ENCODE results near the gene MESP1. TPM values are rescaled to one million over a fixed set of nuclear protein-coding genes. Genes with fewer than 3 reads are reported as not detected.

MESP1 gene
- polyA plus RNA-seq, 1 donor from 2014 or later, result 4.8 TPM

GRCh38 chr15:89775815-89776214 lies 24.8 kb upstream of the MESP1 start:
- H3K4me2 ChIP-seq (ENCODE audit: low read length), result no peak overlapping the region
- H3K9me3 ChIP-seq (ENCODE audit: low read length), result no peaks in the 10 kb centered on the region
- peak overlapping the region; percentile 32 for H2AFZ ChIP-seq (ENCODE audit: low read depth, low read length)
- peak overlapping the region; percentile 77 for H3K4me3 ChIP-seq (ENCODE audit: low read length)
- H3K36me3 ChIP-seq (ENCODE audit: insufficient read depth, low read length), result no peaks in the 10 kb centered on the region
- no peak overlapping the region for H3K27ac ChIP-seq (ENCODE audit: low read length)
- H3F3A ChIP-seq (ENCODE audit: insufficient read depth, low read length, poor library complexity, severe bottlenecking), result no peaks in the 10 kb centered on the region
- no peaks in the 10 kb centered on the region for H4K20me1 ChIP-seq (ENCODE audit: insufficient read depth)
- H3K9me2 ChIP-seq (ENCODE audit: insufficient read depth, low read length), result no peaks in the 10 kb centered on the region
- no peak overlapping the region for H3K9ac ChIP-seq (ENCODE audit: low read length)
- no peak for TF ChIP-seq SMC3 (conservative IDR thresholded peaks at IDR 0.05; ENCODE audit: poor library complexity)
- peaks cover 3% of the 10 kb centered on the region for H3K27me3 ChIP-seq (ENCODE audit: insufficient read depth, low read depth, low read length)
- no peaks in the 10 kb centered on the region for H3K79me2 ChIP-seq (replicated peaks; ENCODE audit: insufficient read depth, low read length)

- no peaks in the 10 kb centered on the region for H3K9me3 ChIP-seq (ENCODE audit: low read length)
- no peaks in the 10 kb centered on the region for H3K36me3 ChIP-seq (ENCODE audit: insufficient read depth, low read length)
- H2AFZ ChIP-seq (ENCODE audit: low read depth, low read length), result no peak overlapping the region
- H3F3A ChIP-seq (ENCODE audit: insufficient read depth, low read length, poor library complexity, severe bottlenecking), result no peaks in the 10 kb centered on the region
- TF ChIP-seq CTCF (IDR thresholded peaks at IDR 0.05; ENCODE audit: poor library complexity, severe bottlenecking) (no peak), EP300 (conservative IDR thresholded peaks at IDR 0.05; ENCODE audit: poor library complexity, severe bottlenecking) (no peak), REST (IDR thresholded peaks at IDR 0.05; ENCODE audit: borderline replicate concordance) (no peak), RAD21 (conservative IDR thresholded peaks at IDR 0.05) (no peak), POLR2AphosphoS5 (IDR thresholded peaks at IDR 0.05) (no peak), MXI1 (conservative IDR thresholded peaks at IDR 0.05; ENCODE audit: poor library complexity, severe bottlenecking) (no peak), TAF1 (IDR thresholded peaks at IDR 0.05; ENCODE audit: low read depth) (no peak), EZH2 (IDR thresholded peaks at IDR 0.05; ENCODE audit: borderline replicate concordance, insufficient read depth, low read length, poor library complexity, severe bottlenecking) (no peak), SMC3 (conservative IDR thresholded peaks at IDR 0.05; ENCODE audit: poor library complexity) (no peak)
- no peaks in the 10 kb centered on the region for H3K9me2 ChIP-seq (ENCODE audit: insufficient read depth, low read length)
- H3K9ac ChIP-seq (ENCODE audit: low read length), result no peak overlapping the region
- H3K4me2 ChIP-seq (ENCODE audit: low read length), result no peak overlapping the region
- H4K20me1 ChIP-seq (ENCODE audit: insufficient read depth), result no peaks in the 10 kb centered on the region
- no peak overlapping the region for H3K4me3 ChIP-seq (ENCODE audit: low read length)
- no peaks in the 10 kb centered on the region for H3K79me2 ChIP-seq (replicated peaks; ENCODE audit: insufficient read depth, low read length)
- H3K27me3 ChIP-seq (ENCODE audit: insufficient read depth, low read depth, low read length), result peaks cover 3% of the 10 kb centered on the region
- no peak overlapping the region for H3K27ac ChIP-seq (ENCODE audit: low read length)
Observed at GRCh38 chr15:89774492-89774891, 23.4 kb upstream of the MESP1 start.

Measured in neural cell (in vitro differentiated cells).